ENCODE measurements around the gene SLC9A9. TPM values are rescaled to one million over a fixed set of nuclear protein-coding genes. Genes with fewer than 3 reads are reported as not detected.

The SLC9A9 gene
- total RNA-seq, 1 donor from 2014 or later = 3.0 TPM

DNA sequence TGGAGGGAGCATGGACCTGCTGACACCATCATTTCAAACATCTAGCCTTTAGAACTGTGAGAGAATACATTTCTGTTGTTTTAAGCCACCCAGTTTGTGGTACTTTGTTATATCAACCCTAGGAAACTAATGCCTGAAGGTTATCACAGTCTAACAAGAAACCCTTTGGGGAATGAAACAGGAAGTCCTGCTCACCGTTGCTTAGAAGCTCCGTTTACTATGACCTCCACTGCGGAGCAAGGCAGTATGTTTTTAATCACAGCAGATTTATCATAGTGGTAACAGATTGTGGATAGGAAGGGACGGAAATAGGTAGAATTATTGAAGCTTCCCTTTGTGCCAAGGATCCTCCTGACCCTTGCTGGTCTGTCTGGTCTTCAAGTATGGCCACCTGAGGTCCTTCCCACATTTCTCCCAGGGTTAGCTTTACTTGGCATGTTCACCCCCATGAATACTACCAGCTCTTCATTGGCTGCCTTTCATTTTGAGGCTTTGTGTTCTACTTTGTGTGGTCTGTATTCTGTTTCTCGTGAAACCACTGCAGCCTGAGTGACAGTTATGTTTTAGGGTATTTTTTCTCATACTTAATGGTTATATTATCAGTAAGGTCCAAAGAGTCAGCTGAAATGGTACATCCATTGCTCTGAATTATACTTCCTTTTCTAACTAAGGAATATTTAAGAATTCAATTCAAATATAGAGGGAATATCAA, 527.1 kb downstream of the SLC9A9 start:
- H3K27me3 ChIP-seq (ENCODE audit: control insufficient read depth, insufficient read depth, low read length) = no peaks in the 10 kb centered on the region
- TF ChIP-seq, protein P1, sequence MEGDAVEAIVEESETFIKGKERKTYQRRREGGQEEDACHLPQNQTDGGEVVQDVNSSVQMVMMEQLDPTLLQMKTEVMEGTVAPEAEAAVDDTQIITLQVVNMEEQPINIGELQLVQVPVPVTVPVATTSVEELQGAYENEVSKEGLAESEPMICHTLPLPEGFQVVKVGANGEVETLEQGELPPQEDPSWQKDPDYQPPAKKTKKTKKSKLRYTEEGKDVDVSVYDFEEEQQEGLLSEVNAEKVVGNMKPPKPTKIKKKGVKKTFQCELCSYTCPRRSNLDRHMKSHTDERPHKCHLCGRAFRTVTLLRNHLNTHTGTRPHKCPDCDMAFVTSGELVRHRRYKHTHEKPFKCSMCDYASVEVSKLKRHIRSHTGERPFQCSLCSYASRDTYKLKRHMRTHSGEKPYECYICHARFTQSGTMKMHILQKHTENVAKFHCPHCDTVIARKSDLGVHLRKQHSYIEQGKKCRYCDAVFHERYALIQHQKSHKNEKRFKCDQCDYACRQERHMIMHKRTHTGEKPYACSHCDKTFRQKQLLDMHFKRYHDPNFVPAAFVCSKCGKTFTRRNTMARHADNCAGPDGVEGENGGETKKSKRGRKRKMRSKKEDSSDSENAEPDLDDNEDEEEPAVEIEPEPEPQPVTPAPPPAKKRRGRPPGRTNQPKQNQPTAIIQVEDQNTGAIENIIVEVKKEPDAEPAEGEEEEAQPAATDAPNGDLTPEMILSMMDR (IDR thresholded peaks at IDR 0.05; ENCODE audit: insufficient read depth, low read length, poor library complexity, severe bottlenecking) = no peak
- no peak for DNase-seq (ENCODE audit: low read depth)
- H3K4me3 ChIP-seq (ENCODE audit: low read depth, low read length) = no peak overlapping the region
- H3K36me3 ChIP-seq (ENCODE audit: control insufficient read depth, insufficient read depth, low read length) = no peaks in the 10 kb centered on the region

DNA sequence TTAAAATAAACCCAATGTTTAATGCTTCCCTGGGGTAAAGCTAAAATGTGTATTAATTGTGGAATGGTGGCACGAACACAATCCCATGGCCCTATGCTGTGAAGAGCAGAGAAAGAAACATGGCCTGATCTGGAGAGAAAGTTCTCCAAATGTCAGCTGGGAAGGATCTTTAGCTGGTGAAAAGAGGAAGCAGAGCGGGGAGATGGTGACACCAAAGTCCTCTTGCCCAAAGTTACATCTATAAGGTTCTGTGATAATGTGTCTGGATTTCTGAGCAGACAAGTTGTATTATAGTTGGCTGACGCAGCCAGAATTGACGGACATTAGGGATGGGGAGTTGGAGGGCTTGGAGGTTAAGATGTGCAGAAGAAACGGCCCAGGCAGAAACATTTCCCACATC, 532.5 kb downstream of the SLC9A9 start:
- no peak for DNase-seq (ENCODE audit: low read depth)
- Histone ChIP-seq H3K27me3 (ENCODE audit: control insufficient read depth, insufficient read depth, low read length) (no peaks in the 10 kb centered on the region), H3K36me3 (ENCODE audit: control insufficient read depth, insufficient read depth, low read length) (no peaks in the 10 kb centered on the region), H3K4me3 (ENCODE audit: low read depth, low read length) (no peak overlapping the region)
- TF ChIP-seq, protein P1 (IDR thresholded peaks at IDR 0.05; ENCODE audit: insufficient read depth, low read length, poor library complexity, severe bottlenecking) = no peak

GRCh38 chr3:143314251-143315093, 533.8 kb downstream of the SLC9A9 start:
- TF ChIP-seq, protein P1 (IDR thresholded peaks at IDR 0.05; ENCODE audit: insufficient read depth, low read length, poor library complexity, severe bottlenecking) = no peak
- Histone ChIP-seq H3K27me3 (ENCODE audit: control insufficient read depth, insufficient read depth, low read length) (no peaks in the 10 kb centered on the region), H3K36me3 (ENCODE audit: control insufficient read depth, insufficient read depth, low read length) (no peaks in the 10 kb centered on the region), H3K4me3 (ENCODE audit: low read depth, low read length) (no peak overlapping the region)
- no peak for DNase-seq (ENCODE audit: low read depth)

GRCh38 chr3:143313893-143314188, 534.4 kb downstream of the SLC9A9 start:
- H3K36me3 ChIP-seq (ENCODE audit: control insufficient read depth, insufficient read depth, low read length) = no peaks in the 10 kb centered on the region
- no peak for DNase-seq (ENCODE audit: low read depth)
- H3K27me3 ChIP-seq (ENCODE audit: control insufficient read depth, insufficient read depth, low read length) = no peaks in the 10 kb centered on the region
- H3K4me3 ChIP-seq (ENCODE audit: low read depth, low read length) = no peak overlapping the region
- TF ChIP-seq, protein P1 (IDR thresholded peaks at IDR 0.05; ENCODE audit: insufficient read depth, low read length, poor library complexity, severe bottlenecking) = no peak

- Histone ChIP-seq H3K4me3 (ENCODE audit: low read depth, low read length) (no peak overlapping the region), H3K27me3 (ENCODE audit: control insufficient read depth, insufficient read depth, low read length) (no peaks in the 10 kb centered on the region), H3K36me3 (ENCODE audit: control insufficient read depth, insufficient read depth, low read length) (no peaks in the 10 kb centered on the region)
- no peak for DNase-seq (ENCODE audit: low read depth)
- TF ChIP-seq, protein P1 (IDR thresholded peaks at IDR 0.05; ENCODE audit: insufficient read depth, low read length, poor library complexity, severe bottlenecking) = no peak
Measured at GRCh38 chr3:143313025-143313892, 535.0 kb downstream of the SLC9A9 start.
